Femur (tissue), 1 donor: ENCODE results near the gene TRAPPC5.

Experiments
- DNase-seq: peaks from one replicate; pipeline ENCODE4 v3.0.0-alpha.2; 2017

Gene TRAPPC5

GRCh38 chr19:7733376-7733775 is 52.7 kb downstream of the TRAPPC5 start:
- no peak for DNase-seq

- DNase-seq, result no peak
These were observed 53.9 kb downstream of the TRAPPC5 start for GRCh38 chr19:7734220-7735203.

- no peak for DNase-seq
These were observed 55.5 kb downstream of the TRAPPC5 start for GRCh38 chr19:7736148-7736547.

GRCh38 chr19:7737215-7737614 is 56.6 kb downstream of the TRAPPC5 start:
- DNase-seq, result no peak
